Thoracic aorta (tissue), 2 donors: ENCODE data around the gene GPBAR1. TPM values are rescaled to one million over a fixed set of nuclear protein-coding genes. Genes with fewer than 3 reads are reported as not detected.

Source experiments
- ATAC-seq: fragments of 150-250 bp; one replicate; pipeline ENCODE4 v1.8.0; 2017; ENCODE audit warnings: low read depth; ENCODE audit not compliant: insufficient number of reproducible peaks, low FRiP score
- DNase-seq: peaks from one replicate; pipeline ENCODE4 v3.0.0-alpha.2; 2020; ENCODE audit warnings: low spot score
- H3K27ac ChIP-seq, 2 donors: fragments of 200-600 bp; sonication (generic); 1 replicate in 1 of 2; 2 replicates in 1 of 2; pipeline ENCODE4 v1.5.1; 2016; ENCODE audit warnings: mild to moderate bottlenecking in 2 of 2, moderate library complexity in 2 of 2
- H3K27me3 ChIP-seq: fragments of 200-600 bp; sonication (generic); replicated peaks from 2 replicates; pipeline ENCODE4 v1.6.0; 2016; ENCODE audit warnings: mild to moderate bottlenecking; ENCODE audit not compliant: insufficient read depth
- H3K36me3 ChIP-seq: fragments of 200-600 bp; sonication (generic); one replicate; pipeline ENCODE4 v1.5.1; 2016
- H3K4me1 ChIP-seq, 2 donors: fragments of 200-600 bp; sonication (generic); 1 replicate in 1 of 2; 2 replicates in 1 of 2; pipeline versions ENCODE4 v1.5.1 to v1.6.0; 2016; ENCODE audit warnings: low read depth in 2 of 2, mild to moderate bottlenecking in 1 of 2; ENCODE audit not compliant: control insufficient read depth in 1 of 2
- H3K4me3 ChIP-seq: fragments of 200-600 bp; sonication (generic); 2 replicates; pipeline ENCODE4 v1.5.1; 2016; ENCODE audit warnings: mild to moderate bottlenecking
- H3K9me3 ChIP-seq: fragments of 200-600 bp; sonication (generic); 2 replicates; pipeline ENCODE4 v1.5.1; 2016
- total RNA-seq, 2 donors: library from RNA; depleted of rRNA; stranded (reverse); fragments of >200 nt; gene quantifications; one replicate each; pipeline versions ENCODE4 v1.1.0 to v1.2.3, GENCODE V29; 2016
- TF ChIP-seq, protein P1 (sequence below): fragments of 200-600 bp; sonication (generic); IDR thresholded peaks from one replicate; pipeline ENCODE4 v1.5.1; 2019; ENCODE audit warnings: antibody characterized with exemption

The GPBAR1 gene
- total RNA-seq, 2 donors from 2014 or later, result 3.5 to 4.2 TPM

DNA sequence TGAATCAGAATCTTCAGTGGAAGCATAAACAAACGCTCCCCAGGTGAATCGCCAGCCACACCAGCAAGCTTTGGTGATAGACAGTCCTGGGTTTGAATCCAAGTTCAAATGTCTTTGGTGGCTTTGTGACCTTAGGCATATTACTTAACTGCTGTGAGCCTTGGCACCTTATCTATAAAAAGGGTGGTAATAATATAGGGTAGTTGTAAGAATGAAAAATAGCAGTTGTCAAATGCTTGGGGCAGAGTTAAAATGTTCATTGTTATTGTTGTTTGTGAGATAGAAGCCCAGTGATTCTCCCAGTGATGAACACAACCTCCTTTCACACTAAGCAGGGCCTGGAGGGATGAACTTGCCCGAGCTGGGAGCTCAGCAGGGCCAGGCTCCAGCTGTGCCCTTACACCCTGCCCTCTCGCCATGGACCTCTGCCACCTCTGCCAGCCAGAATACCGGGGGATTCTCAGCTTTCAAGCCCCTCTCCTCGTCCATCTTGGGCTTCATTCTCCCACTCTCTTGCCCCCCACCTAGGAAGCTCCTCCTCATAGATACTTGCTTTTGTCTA is 37.6 kb downstream of the GPBAR1 start:
- TF ChIP-seq, protein P1, sequence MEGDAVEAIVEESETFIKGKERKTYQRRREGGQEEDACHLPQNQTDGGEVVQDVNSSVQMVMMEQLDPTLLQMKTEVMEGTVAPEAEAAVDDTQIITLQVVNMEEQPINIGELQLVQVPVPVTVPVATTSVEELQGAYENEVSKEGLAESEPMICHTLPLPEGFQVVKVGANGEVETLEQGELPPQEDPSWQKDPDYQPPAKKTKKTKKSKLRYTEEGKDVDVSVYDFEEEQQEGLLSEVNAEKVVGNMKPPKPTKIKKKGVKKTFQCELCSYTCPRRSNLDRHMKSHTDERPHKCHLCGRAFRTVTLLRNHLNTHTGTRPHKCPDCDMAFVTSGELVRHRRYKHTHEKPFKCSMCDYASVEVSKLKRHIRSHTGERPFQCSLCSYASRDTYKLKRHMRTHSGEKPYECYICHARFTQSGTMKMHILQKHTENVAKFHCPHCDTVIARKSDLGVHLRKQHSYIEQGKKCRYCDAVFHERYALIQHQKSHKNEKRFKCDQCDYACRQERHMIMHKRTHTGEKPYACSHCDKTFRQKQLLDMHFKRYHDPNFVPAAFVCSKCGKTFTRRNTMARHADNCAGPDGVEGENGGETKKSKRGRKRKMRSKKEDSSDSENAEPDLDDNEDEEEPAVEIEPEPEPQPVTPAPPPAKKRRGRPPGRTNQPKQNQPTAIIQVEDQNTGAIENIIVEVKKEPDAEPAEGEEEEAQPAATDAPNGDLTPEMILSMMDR, result no peak
- no peak for DNase-seq
- H3K4me1 ChIP-seq, result peaks cover 39 to 53% of the 10 kb centered on the region in 2 donors
- no peaks in the 10 kb centered on the region for H3K36me3 ChIP-seq
- H3K27me3 ChIP-seq, result no peaks in the 10 kb centered on the region
- ATAC-seq, result no peak
- no peaks in the 10 kb centered on the region for H3K9me3 ChIP-seq
- peak overlapping the region; percentile 33 for H3K4me3 ChIP-seq
- H3K27ac ChIP-seq, result peak overlapping the region; percentile 96 to 99

DNA sequence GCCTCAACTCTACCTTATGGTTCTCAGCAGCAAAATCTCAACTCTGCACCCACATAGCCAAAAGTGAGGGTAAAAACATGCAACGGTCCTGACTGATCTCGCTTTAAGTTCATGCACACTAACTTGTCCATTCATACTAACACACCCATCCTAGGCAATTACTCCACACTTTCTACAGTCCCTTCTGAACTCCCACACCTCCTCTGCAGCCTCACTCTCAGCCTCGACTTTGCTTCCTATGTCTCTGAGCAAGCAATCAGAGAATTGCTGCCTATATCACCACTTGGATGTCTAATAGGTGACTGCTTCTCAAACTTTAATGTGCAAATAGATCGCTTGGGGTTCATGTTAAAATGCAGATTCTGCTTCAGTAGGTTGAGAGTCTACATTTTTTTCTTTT is 39.3 kb downstream of the GPBAR1 start:
- no peak overlapping the region for H3K4me3 ChIP-seq
- H3K27ac ChIP-seq, result no peak overlapping the region
- no peaks in the 10 kb centered on the region for H3K36me3 ChIP-seq
- TF ChIP-seq, protein P1, result no peak
- H3K27me3 ChIP-seq, result no peaks in the 10 kb centered on the region
- H3K9me3 ChIP-seq, result no peaks in the 10 kb centered on the region
- DNase-seq (no peak), ATAC-seq (no peak)
- H3K4me1 ChIP-seq, result peaks cover 22 to 35% of the 10 kb centered on the region in 2 donors

DNA sequence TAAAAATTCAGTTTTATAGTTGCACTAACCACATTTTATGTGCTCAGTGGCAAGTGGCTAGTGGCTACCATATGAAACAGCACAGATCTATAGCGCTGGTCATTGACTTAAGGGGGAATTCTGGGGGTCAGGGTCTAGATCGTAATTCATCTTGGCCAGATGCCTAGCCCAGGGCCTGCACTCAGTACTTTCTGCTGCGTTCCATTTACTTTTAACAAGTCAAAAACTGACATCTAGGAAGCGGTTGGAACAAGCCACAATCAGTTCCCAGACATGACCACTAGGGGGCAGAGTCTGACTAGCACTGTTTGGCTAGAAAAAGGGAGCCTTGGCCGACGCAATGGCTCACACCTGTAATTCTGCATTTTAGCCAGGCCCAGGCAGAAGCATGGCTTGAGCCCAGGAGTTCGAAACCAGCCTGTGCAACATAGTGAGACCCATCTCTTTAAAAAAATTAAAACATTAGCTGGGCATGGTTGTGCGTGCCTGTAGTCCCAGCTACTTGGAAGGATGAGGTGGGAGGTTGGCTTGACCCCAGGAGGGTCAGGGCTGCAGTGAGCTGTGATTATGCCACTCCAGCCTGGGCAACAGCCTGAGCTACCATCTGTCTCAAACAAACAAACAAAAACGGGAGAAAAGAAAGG is 40.5 kb downstream of the GPBAR1 start:
- Histone ChIP-seq H3K9me3 (no peaks in the 10 kb centered on the region), H3K4me3 (no peak overlapping the region), H3K36me3 (no peaks in the 10 kb centered on the region), H3K27ac (no peak overlapping the region), H3K27me3 (no peaks in the 10 kb centered on the region), H3K4me1 (peaks cover 14 to 35% of the 10 kb centered on the region in 2 donors)
- ATAC-seq (peak; percentile 40), DNase-seq (peak; percentile 58)
- TF ChIP-seq, protein P1, result peak; percentile 99

DNA sequence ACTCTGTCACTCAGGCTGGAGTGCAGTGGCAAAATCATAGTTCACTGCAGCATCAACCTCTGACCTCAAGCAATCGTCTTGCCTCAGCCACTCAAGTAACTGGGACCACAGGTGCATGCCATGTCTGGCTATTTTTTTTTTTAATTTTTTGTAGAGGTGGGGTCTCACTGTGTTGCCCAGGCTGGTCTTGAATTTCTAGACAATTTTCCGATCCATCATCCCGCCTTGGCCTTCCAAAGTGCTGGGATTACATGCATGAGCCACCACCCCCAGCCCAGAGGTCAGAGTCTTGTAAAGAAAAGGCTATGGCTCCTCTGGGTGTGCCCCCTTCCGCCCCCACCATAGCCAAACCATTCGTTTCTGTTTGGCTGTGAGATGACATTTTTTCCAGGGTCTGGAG is 44.6 kb downstream of the GPBAR1 start:
- H3K4me1 ChIP-seq, result peaks cover 0 to 11% of the 10 kb centered on the region in 2 donors
- no peaks in the 10 kb centered on the region for H3K9me3 ChIP-seq
- no peak overlapping the region for H3K4me3 ChIP-seq
- TF ChIP-seq, protein P1, result no peak
- H3K27ac ChIP-seq, result no peak overlapping the region
- DNase-seq (no peak), ATAC-seq (no peak)
- H3K27me3 ChIP-seq, result no peaks in the 10 kb centered on the region
- H3K36me3 ChIP-seq, result no peaks in the 10 kb centered on the region

DNA sequence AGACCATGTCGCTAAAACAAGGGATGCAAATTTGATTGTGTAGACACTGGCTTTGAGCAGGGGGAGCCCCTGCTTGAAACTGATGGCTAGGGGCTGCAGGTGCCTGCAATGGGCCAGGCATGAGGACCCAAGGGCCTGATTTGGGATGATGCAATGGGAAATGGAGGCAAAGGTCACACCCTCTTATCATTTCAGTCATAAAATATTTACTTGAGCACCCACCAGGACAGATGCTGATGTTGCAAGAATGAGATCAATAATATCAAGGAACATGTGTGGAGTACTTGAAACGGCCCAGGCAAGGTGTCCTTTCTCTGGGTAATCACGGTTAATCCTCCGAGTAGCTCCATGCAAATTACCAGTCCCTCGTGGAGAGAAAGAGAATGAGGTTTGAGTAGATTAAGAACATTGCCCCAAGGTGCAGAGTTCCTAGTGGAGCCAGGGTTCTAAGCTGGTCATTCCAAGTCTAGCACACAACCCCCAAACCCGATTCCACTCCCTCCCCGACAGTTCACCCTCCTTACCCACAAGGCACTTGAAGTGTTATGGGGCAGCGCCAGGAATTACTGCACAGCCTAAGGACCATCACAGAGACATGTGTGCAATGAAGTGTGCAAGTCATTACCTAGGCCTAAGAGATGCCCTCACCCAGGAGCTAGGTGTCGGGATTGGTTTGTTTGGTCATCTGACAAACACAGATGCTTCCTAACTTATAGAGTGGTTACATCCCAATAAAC is 45.5 kb downstream of the GPBAR1 start:
- no peaks in the 10 kb centered on the region for H3K36me3 ChIP-seq
- no peak overlapping the region for H3K27ac ChIP-seq
- TF ChIP-seq, protein P1, result no peak

More for the DNA sequence above, 45.5 kb downstream of the GPBAR1 start:
- Histone ChIP-seq H3K27me3 (no peaks in the 10 kb centered on the region), H3K4me3 (no peak overlapping the region), H3K9me3 (no peaks in the 10 kb centered on the region), H3K4me1 (peaks cover 0 to 11% of the 10 kb centered on the region in 2 donors)
- ATAC-seq, result no peak
- no peak for DNase-seq
